SK-N-SH treated with all-trans-retinoic acid at 6 μM for 48 hours (cell line): ENCODE data around the gene DNAJC22.

Experiments used
- ARNTL ChIP-seq: fragments of 450-650 bp; formaldehyde crosslinking; IDR thresholded peaks from 2 replicates; pipeline ENCODE4 v1.5.0; 2020; ENCODE audit warnings: low read depth, mild to moderate bottlenecking, moderate library complexity, borderline replicate concordance
- ISL1 ChIP-seq: fragments of 250-450 bp; sonication (Bioruptor Pico); IDR thresholded peaks from 2 replicates; pipeline ENCODE4 v2.1.2; 2022; ENCODE audit warnings: mild to moderate bottlenecking, moderate library complexity
- PATZ1 ChIP-seq: fragments of 250-450 bp; sonication (Bioruptor Pico); IDR thresholded peaks from 2 replicates; pipeline ENCODE4 v1.8.0; 2020; ENCODE audit warnings: mild to moderate bottlenecking, moderate library complexity, borderline replicate concordance
- RARB ChIP-seq: fragments of 250-450 bp; sonication (Bioruptor Pico); IDR thresholded peaks from 2 replicates; pipeline ENCODE4 v1.8.0; 2021; ENCODE audit warnings: mild to moderate bottlenecking, moderate library complexity
- SNAI2 ChIP-seq: fragments of 250-450 bp; sonication (Bioruptor Pico); IDR thresholded peaks from 2 replicates; pipeline ENCODE4 v1.5.0; 2020; ENCODE audit warnings: mild to moderate bottlenecking, moderate library complexity
- ZFP30 ChIP-seq: fragments of 450-650 bp; formaldehyde crosslinking; IDR thresholded peaks from 2 replicates; pipeline ENCODE4 v1.5.0; 2022; ENCODE audit warnings: mild to moderate bottlenecking, moderate library complexity
- ZNF565 ChIP-seq: fragments of 450-650 bp; formaldehyde crosslinking; conservative IDR thresholded peaks from 2 replicates; pipeline ENCODE4 v1.5.0; 2020; ENCODE audit warnings: low read depth, mild to moderate bottlenecking, moderate library complexity
- ZNF8 ChIP-seq: fragments of 450-650 bp; formaldehyde crosslinking; IDR thresholded peaks from 2 replicates; pipeline ENCODE4 v1.5.0; 2020; ENCODE audit warnings: mild to moderate bottlenecking, moderate library complexity

DNA sequence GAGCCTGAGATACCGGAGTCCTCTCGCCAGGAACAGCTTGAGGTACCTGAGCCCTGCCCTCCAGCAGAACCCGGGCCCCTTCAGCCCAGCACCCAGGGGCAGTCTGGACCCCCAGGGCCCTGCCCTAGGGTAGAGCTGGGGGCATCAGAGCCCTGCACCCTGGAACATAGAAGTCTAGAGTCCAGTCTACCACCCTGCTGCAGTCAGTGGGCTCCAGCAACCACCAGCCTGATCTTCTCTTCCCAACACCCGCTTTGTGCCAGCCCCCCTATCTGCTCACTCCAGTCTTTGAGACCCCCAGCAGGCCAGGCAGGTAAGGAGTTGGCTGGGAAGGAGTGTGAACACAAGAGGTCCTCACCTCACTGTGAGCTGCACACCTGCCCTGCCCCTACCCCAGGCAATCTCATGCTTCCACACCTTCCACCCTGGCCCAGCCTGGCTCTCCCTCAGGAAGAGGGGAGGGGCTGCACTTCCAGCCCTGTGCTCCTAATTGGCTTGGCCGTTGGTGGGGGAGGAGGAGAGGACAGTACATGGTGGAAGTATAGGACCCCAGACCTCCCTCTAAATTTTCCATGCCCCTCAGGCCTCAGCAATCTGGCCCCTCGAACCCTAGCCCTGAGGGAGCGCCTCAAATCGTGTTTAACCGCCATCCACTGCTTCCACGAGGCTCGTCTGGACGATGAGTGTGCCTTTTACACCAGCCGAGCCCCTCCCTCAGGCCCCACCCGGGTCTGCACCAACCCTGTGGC is 15.9 kb upstream of the DNAJC22 start:
- TF ChIP-seq SNAI2 (CRISPR knock-in tag) (no peak), PATZ1 (CRISPR knock-in tag) (no peak), ZFP30 (CRISPR knock-in tag) (no peak), RARB (CRISPR knock-in tag) (no peak), ZNF565 (CRISPR knock-in tag) (no peak), ZNF8 (CRISPR knock-in tag) (no peak), ARNTL (CRISPR knock-in tag) (no peak), ISL1 (CRISPR knock-in tag) (no peak)
